K562 (cell line): ENCODE data around the gene FBL. TPM values are rescaled to one million over a fixed set of nuclear protein-coding genes. Genes with fewer than 3 reads are reported as not detected.
"Not testable (repeated sequence)": the region's sequence is repeated elsewhere in the genome, so short reads cannot be mapped to it uniquely, and the experiment has no call there.

Experiments
- ATAC-seq: fragments of 200-7000 bp; cut with Tn5 transposase; 3 replicates; pipeline ENCODE4 v1.9.1; 2020; ENCODE audit warnings: moderate library complexity
- BruUV-seq: library from RNA; stranded (reverse); fragments of 400-500 nt; replicated peaks from 2 replicates; lab custom pipeline; 2021; lab: Mats Ljungman, UMichigan
- CTCF ChIA-PET: fragments of 300-600 bp; formaldehyde crosslinking; extraction: SDS; loops from one replicate; lab custom pipeline; 2021; ENCODE audit warnings: low intra/inter-chr PET ratio; lab: Yijun Ruan, JAX
- POLR2A ChIA-PET: fragments of 300-600, 350-650 bp; sonication (Branson Sonifier 250); formaldehyde crosslinking; extraction: SDS; loops from one replicate; lab custom pipeline; 2021; ENCODE audit warnings: antibody characterized with exemption, inconsistent platforms; lab: Yijun Ruan, JAX
- DNase-seq, 4 experiments: peaks; one replicate each; pipeline versions ENCODE4 v3.0.0 to v3.0.0-alpha.2; 2011 to 2018; ENCODE audit warnings: low spot score in 3 of 4, mixed read lengths in 3 of 4; ENCODE audit errors: extremely low read depth in 1 of 4
- FAIRE-seq: peaks from 2 replicates; lab custom pipeline; 2011; peaks lifted over from hg19 to GRCh38; lab: Jason Lieb, UNC
- H2AFZ ChIP-seq: 2 replicates; pipeline ENCODE4 v1.6.0; 2011; ENCODE audit warnings: low read depth, low read length, control low read depth, inconsistent platforms
- H3K27ac ChIP-seq: fragments of 200-600 bp; 3 replicates; pipeline ENCODE4 v1.8.0; 2011; ENCODE audit warnings: low read depth, mild to moderate bottlenecking, control low read depth, inconsistent platforms, low read length, moderate library complexity, mixed read lengths; ENCODE audit errors: extremely low read depth
- H3K27me3 ChIP-seq, 2 experiments: fragments of 300-600 bp in 1 of 2; 2 replicates in 1 of 2; 3 replicates in 1 of 2; pipeline versions ENCODE4 v1.6.0 to v1.8.0; 2011; ENCODE audit warnings: inconsistent platforms in 2 of 2, low read length in 2 of 2, mild to moderate bottlenecking in 1 of 2, mixed read lengths in 1 of 2, moderate library complexity in 1 of 2; ENCODE audit not compliant: control insufficient read depth in 2 of 2, insufficient read depth in 2 of 2
- H3K36me3 ChIP-seq: fragments of 300-600 bp; 3 replicates; pipeline ENCODE4 v1.8.0; 2011; ENCODE audit warnings: mild to moderate bottlenecking, low read length, inconsistent platforms; ENCODE audit not compliant: control insufficient read depth, insufficient read depth
- H3K4me1 ChIP-seq, 2 experiments: fragments of 200-600 bp in 1 of 2; replicated peaks in 1 of 2; 2 replicates in 1 of 2; 3 replicates in 1 of 2; pipeline versions ENCODE4 v1.5.1 to v1.8.0; 2011; ENCODE audit warnings: inconsistent platforms in 2 of 2, low read length in 2 of 2, mild to moderate bottlenecking in 1 of 2, mixed read lengths in 1 of 2, moderate library complexity in 1 of 2; ENCODE audit not compliant: control insufficient read depth in 2 of 2, insufficient read depth in 2 of 2
- H3K4me2 ChIP-seq: 2 replicates; pipeline ENCODE4 v1.6.1; 2011; ENCODE audit warnings: low read length, control low read depth, inconsistent platforms, mixed read lengths; ENCODE audit not compliant: insufficient read depth
- H3K4me3 ChIP-seq: fragments of 200-600 bp; sonication (generic), shearing (Covaris generic); 2 replicates; pipeline ENCODE4 v1.5.1; 2016; ENCODE audit warnings: control low read depth, inconsistent platforms
- H3K79me2 ChIP-seq: fragments of 200-600 bp; 3 replicates; pipeline ENCODE4 v1.8.0; 2011; ENCODE audit warnings: low read length, inconsistent platforms; ENCODE audit not compliant: control insufficient read depth, insufficient read depth
- H3K9ac ChIP-seq, 2 experiments: 2 replicates each; pipeline versions ENCODE4 v1.6.0 to v1.6.1; 2011; ENCODE audit warnings: low read depth in 2 of 2, low read length in 2 of 2, control low read depth in 1 of 2, inconsistent platforms in 1 of 2, mild to moderate bottlenecking in 1 of 2, mixed read lengths in 1 of 2; ENCODE audit not compliant: insufficient read depth in 1 of 2
- H3K9me1 ChIP-seq: one replicate; pipeline ENCODE4 v1.6.0; 2011; ENCODE audit warnings: inconsistent platforms, mild to moderate bottlenecking, low read length, moderate library complexity; ENCODE audit not compliant: control insufficient read depth, insufficient read depth
- H3K9me3 ChIP-seq: replicated peaks from 2 replicates; pipeline ENCODE4 v1.5.1; 2011; ENCODE audit warnings: low read depth, low read length, inconsistent platforms; ENCODE audit not compliant: control insufficient read depth, insufficient read depth
- H4K20me1 ChIP-seq: replicated peaks from 2 replicates; pipeline ENCODE4 v1.6.1; 2011; ENCODE audit warnings: low read length, inconsistent platforms, mixed read lengths; ENCODE audit not compliant: control insufficient read depth, insufficient read depth
- E2F6 ChIP-seq, 2 experiments: IDR thresholded peaks; 2 replicates each; pipeline ENCODE4 v1.6.1; 2011; ENCODE audit warnings: borderline replicate concordance in 1 of 2, control low read depth in 1 of 2, low read depth in 1 of 2, low read length in 1 of 2, mild to moderate bottlenecking in 1 of 2, mixed read lengths in 1 of 2, moderate library complexity in 1 of 2; ENCODE audit not compliant: insufficient read depth in 1 of 2, insufficient read length in 1 of 2, poor library complexity in 1 of 2, severe bottlenecking in 1 of 2; ENCODE audit errors: extremely low read depth in 1 of 2
- EGR1 ChIP-seq: fragments of 450-650 bp; conservative IDR thresholded peaks from 2 replicates; pipeline ENCODE4 v1.6.1; 2017; ENCODE audit warnings: mild to moderate bottlenecking
- HNRNPLL ChIP-seq: fragments of 200-400 bp; formaldehyde crosslinking; IDR thresholded peaks from 2 replicates; pipeline ENCODE4 v1.6.1; 2017; ENCODE audit warnings: low read length, low read depth, mild to moderate bottlenecking; ENCODE audit not compliant: poor library complexity, severe bottlenecking
- NFIC ChIP-seq: fragments of 450-650 bp; IDR thresholded peaks from 2 replicates; pipeline ENCODE4 v1.6.1; 2017; ENCODE audit warnings: mild to moderate bottlenecking, inconsistent platforms
- NFIX ChIP-seq: fragments of 250-450 bp; sonication (Bioruptor Pico); IDR thresholded peaks from 2 replicates; pipeline ENCODE4 v1.4.0; 2020; ENCODE audit warnings: low read depth, mild to moderate bottlenecking, moderate library complexity
- NRF1 ChIP-seq, 2 experiments: fragments of 450-650 bp; IDR thresholded peaks in 1 of 2; conservative IDR thresholded peaks in 1 of 2; 2 replicates each; pipeline ENCODE4 v1.6.1; 2014; ENCODE audit warnings: mild to moderate bottlenecking in 2 of 2
- WGBS: fragments of 100-300 bp; shearing (Covaris generic); methylation state at CpG from one replicate; pipeline ENCODE4 v1.1.6; 2016; ENCODE audit warnings: low coverage, mixed read lengths; ENCODE audit not compliant: insufficient coverage; ENCODE audit errors: missing lambda C conversion rate; 5-methylcytosine and 5-hydroxymethylcytosine counted together
- in situ Hi-C: fragments of 300-500 bp; cut with MboI; formaldehyde crosslinking; loops from 4 replicates; pipeline ENCODE4 v1.15.0; 2018; ENCODE audit warnings: inconsistent platforms, mixed read lengths
- intact Hi-C: fragments of 100-400 bp; cut with micrococcal nuclease; formaldehyde crosslinking; loops from 2 replicates; pipeline ENCODE4 v1.14.2; 2022
- polyA plus RNA-seq, 8 experiments: library from polyadenylated mRNA; depleted of rRNA in 4 of 8; stranded (reverse) in 5 of 8; unstranded in 3 of 8; fragments of >200 nt; fragmentation: Nextera tagmentation in 2 of 8; fragmentation: Illumina TruSeq in 1 of 8; extraction: Ambion mirVana in 2 of 8; extraction: Trizol in 1 of 8; gene quantifications; 2 replicates each; pipeline versions ENCODE4 v1.2.1 to v1.2.3, GENCODE V29; 2011 to 2014; ENCODE audit warnings: inconsistent platforms in 1 of 8, missing spikeins in 1 of 8
- total RNA-seq, 7 experiments: library from RNA; depleted of rRNA in 6 of 7; stranded (reverse); fragments of >200 nt in 6 of 7; fragmentation: Illumina TruSeq in 2 of 7; extraction: Trizol in 2 of 7; gene quantifications; 2 replicates each; pipeline versions ENCODE4 v1.2.1 to v1.2.3, GENCODE V29; 2011 to 2021; ENCODE audit warnings: low replicate concordance in 1 of 7

FBL gene
- total and polyA plus RNA-seq, 9 of the 15 experiments (the other 6 are each of a cell fraction or from before 2014, with no cell fraction given) = 201 to 1,696 (median 696) TPM

- H3K9me1 ChIP-seq, intact Hi-C loops, in situ Hi-C loops, H4K20me1 ChIP-seq, H3K9me3 ChIP-seq, H2AFZ ChIP-seq, H3K4me2 ChIP-seq, H3K27ac ChIP-seq, H3K79me2 ChIP-seq, CTCF ChIA-PET, H3K4me3 ChIP-seq: not testable (repeated sequence)
- peaks cover 0 to 16% of the 10 kb centered on the region in 2 experiments; a peak in 2 of 5 replicates for H3K4me1 ChIP-seq
- peaks cover 12 to 46% of the 10 kb centered on the region in 2 experiments for H3K27me3 ChIP-seq
- WGBS = 10% methylated on average over 9 of the region's 43 CpGs
- TF ChIP-seq EGR1 (0 out of 2 replicates have a peak, but pooled peaks have one; percentile 9), NFIC (peak; percentile 95), NRF1 (conservative IDR thresholded peaks at IDR 0.05 in 1 of 2, IDR thresholded peaks at IDR 0.05 in 1 of 2) (peak; percentile 86 to 88), NFIX (CRISPR knock-in tag) (peak; percentile 2; the same call in 1 of the 2 replicates), E2F6 (IDR thresholded peaks at IDR 0.05; ENCODE audit: borderline replicate concordance in 1 of 2, extremely low read depth in 1 of 2, insufficient read depth in 1 of 2, insufficient read length in 1 of 2, low read depth in 1 of 2, low read length in 1 of 2, poor library complexity in 1 of 2, severe bottlenecking in 1 of 2) (peak in 1 of 2 experiments; percentile 48), HNRNPLL (peak; percentile 70)
- TF ChIP-seq, all 486 proteins: peak for 6; not testable (repeated sequence) for 480
- DNase-seq (peak in 3 of 4 experiments; percentile 36 to 46 (median 44)), ATAC-seq (peak; percentile 75)
- H3K36me3 ChIP-seq, POLR2A ChIA-PET, FAIRE-seq, BruUV-seq: not testable (repeated sequence)
- H3K9ac ChIP-seq = peak overlapping the region in 1 of 2 experiments; percentile 52; a peak in 1 of 4 replicates
Observed at GRCh38 chr19:39875401-39875864, 29.3 kb upstream of the FBL start.
